PFSK-1 (cell line): ENCODE measurements around the gene C11orf21.
A peak's percentile ranks its signal among the peaks of the same experiment; 100 is the strongest.

ENCODE experiments used
- FOXP2 ChIP-seq: optimal IDR thresholded peaks from 2 replicates; pipeline ENCODE3; 2011; ENCODE audit warnings: borderline replicate concordance, control low read depth, inconsistent platforms; ENCODE audit not compliant: insufficient read depth; ENCODE audit errors: extremely low read length, extremely low read depth
- POLR2AphosphoS5 ChIP-seq: IDR thresholded peaks from 2 replicates; pipeline ENCODE4 v1.6.1; 2012; ENCODE audit warnings: low read depth, mild to moderate bottlenecking, control low read depth, low read length, moderate library complexity
- SIN3A ChIP-seq: IDR thresholded peaks from 2 replicates; pipeline ENCODE4 v1.6.1; 2012; ENCODE audit warnings: mild to moderate bottlenecking, low read length, moderate library complexity, borderline replicate concordance; ENCODE audit not compliant: insufficient read depth
- TAF1 ChIP-seq: IDR thresholded peaks from 2 replicates; pipeline ENCODE4 v1.6.1; 2012; ENCODE audit warnings: low read length, control low read depth, borderline replicate concordance; ENCODE audit not compliant: insufficient read depth
- TF ChIP-seq, protein P1 (sequence below), 2 experiments: IDR thresholded peaks; 2 replicates each; pipeline versions ENCODE4 v1.6.1 to v1.8.0; 2011 to 2012; ENCODE audit warnings: low read depth in 2 of 2, low read length in 2 of 2, control low read depth in 1 of 2, inconsistent platforms in 1 of 2, mild to moderate bottlenecking in 1 of 2, moderate library complexity in 1 of 2; ENCODE audit not compliant: insufficient read depth in 1 of 2

GRCh38 chr11:2306452-2306823 lies 4.7 kb upstream of the C11orf21 start:
- TF ChIP-seq SIN3A (no peak), POLR2AphosphoS5 (0 out of 2 replicates have a peak, but pooled peaks have one; percentile 4), FOXP2 (no peak), TAF1 (no peak)
- TF ChIP-seq, protein P1, sequence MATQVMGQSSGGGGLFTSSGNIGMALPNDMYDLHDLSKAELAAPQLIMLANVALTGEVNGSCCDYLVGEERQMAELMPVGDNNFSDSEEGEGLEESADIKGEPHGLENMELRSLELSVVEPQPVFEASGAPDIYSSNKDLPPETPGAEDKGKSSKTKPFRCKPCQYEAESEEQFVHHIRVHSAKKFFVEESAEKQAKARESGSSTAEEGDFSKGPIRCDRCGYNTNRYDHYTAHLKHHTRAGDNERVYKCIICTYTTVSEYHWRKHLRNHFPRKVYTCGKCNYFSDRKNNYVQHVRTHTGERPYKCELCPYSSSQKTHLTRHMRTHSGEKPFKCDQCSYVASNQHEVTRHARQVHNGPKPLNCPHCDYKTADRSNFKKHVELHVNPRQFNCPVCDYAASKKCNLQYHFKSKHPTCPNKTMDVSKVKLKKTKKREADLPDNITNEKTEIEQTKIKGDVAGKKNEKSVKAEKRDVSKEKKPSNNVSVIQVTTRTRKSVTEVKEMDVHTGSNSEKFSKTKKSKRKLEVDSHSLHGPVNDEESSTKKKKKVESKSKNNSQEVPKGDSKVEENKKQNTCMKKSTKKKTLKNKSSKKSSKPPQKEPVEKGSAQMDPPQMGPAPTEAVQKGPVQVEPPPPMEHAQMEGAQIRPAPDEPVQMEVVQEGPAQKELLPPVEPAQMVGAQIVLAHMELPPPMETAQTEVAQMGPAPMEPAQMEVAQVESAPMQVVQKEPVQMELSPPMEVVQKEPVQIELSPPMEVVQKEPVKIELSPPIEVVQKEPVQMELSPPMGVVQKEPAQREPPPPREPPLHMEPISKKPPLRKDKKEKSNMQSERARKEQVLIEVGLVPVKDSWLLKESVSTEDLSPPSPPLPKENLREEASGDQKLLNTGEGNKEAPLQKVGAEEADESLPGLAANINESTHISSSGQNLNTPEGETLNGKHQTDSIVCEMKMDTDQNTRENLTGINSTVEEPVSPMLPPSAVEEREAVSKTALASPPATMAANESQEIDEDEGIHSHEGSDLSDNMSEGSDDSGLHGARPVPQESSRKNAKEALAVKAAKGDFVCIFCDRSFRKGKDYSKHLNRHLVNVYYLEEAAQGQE (IDR thresholded peaks at IDR 0.05; ENCODE audit: insufficient read depth in 1 of 2, low read depth in 2 of 2, low read length in 2 of 2) = no peak
